ENCODE results near the gene HERC2. TPM values are rescaled to one million over a fixed set of nuclear protein-coding genes. Genes with fewer than 3 reads are reported as not detected.

HERC2 gene
- total RNA-seq, 2 donors from 2014 or later: 36.7 to 42.9 TPM

- Mint-ChIP-seq H3K27me3 (ENCODE audit: low read depth) (peaks cover 24% of the 10 kb centered on the region), H3K27ac (no peak overlapping the region), H3K4me1 (ENCODE audit: low read depth) (peaks cover 6% of the 10 kb centered on the region), H3K9me3 (no peaks in the 10 kb centered on the region), H3K36me3 (ENCODE audit: insufficient read depth in 2 of 2) (peaks cover 0 to 2% of the 10 kb centered on the region in 2 donors), H3K4me3 (peak overlapping the region; percentile 33 to 67)
- DNase-seq (no peak), ATAC-seq (replicated peaks in 1 of 2) (no peak)
Measured at GRCh38 chr15:28105793-28106192, 216.2 kb downstream of the HERC2 start.

- no peak for ATAC-seq (replicated peaks in 1 of 2)
- peak overlapping the region; percentile 33 to 67 for H3K4me3 Mint-ChIP-seq
- peaks cover 0 to 2% of the 10 kb centered on the region in 2 donors for H3K36me3 Mint-ChIP-seq (ENCODE audit: insufficient read depth in 2 of 2)
- no peak for DNase-seq
- H3K4me1 Mint-ChIP-seq (ENCODE audit: low read depth): peaks cover 6% of the 10 kb centered on the region
- H3K27ac Mint-ChIP-seq: no peak overlapping the region
- H3K27me3 Mint-ChIP-seq (ENCODE audit: low read depth): peaks cover 27% of the 10 kb centered on the region
- H3K9me3 Mint-ChIP-seq: no peaks in the 10 kb centered on the region
Measured at GRCh38 chr15:28105224-28105791, 216.7 kb downstream of the HERC2 start.

- no peak for DNase-seq
- peaks cover 37% of the 10 kb centered on the region for H3K27me3 Mint-ChIP-seq (ENCODE audit: low read depth)
- peaks cover 6% of the 10 kb centered on the region for H3K4me1 Mint-ChIP-seq (ENCODE audit: low read depth)
- H3K4me3 Mint-ChIP-seq: no peak overlapping the region
- no peak overlapping the region for H3K27ac Mint-ChIP-seq
- H3K36me3 Mint-ChIP-seq (ENCODE audit: insufficient read depth in 2 of 2): peaks cover 0 to 4% of the 10 kb centered on the region in 2 donors
- no peaks in the 10 kb centered on the region for H3K9me3 Mint-ChIP-seq
- no peak for ATAC-seq (replicated peaks in 1 of 2)
Measured at GRCh38 chr15:28104326-28104725, 217.7 kb downstream of the HERC2 start.

- Mint-ChIP-seq H3K4me3 (no peak overlapping the region), H3K27ac (no peak overlapping the region), H3K4me1 (ENCODE audit: low read depth) (peaks cover 6% of the 10 kb centered on the region), H3K27me3 (ENCODE audit: low read depth) (peaks cover 37% of the 10 kb centered on the region), H3K36me3 (ENCODE audit: insufficient read depth in 2 of 2) (peaks cover 0 to 4% of the 10 kb centered on the region in 2 donors), H3K9me3 (no peaks in the 10 kb centered on the region)
- no peak for DNase-seq
- no peak for ATAC-seq (replicated peaks in 1 of 2)
Measured at GRCh38 chr15:28103831-28104230, 218.1 kb downstream of the HERC2 start.

GRCh38 chr15:28101983-28102441 lies 220.0 kb downstream of the HERC2 start:
- no peaks in the 10 kb centered on the region for H3K9me3 Mint-ChIP-seq
- no peak overlapping the region for H3K4me3 Mint-ChIP-seq
- peaks cover 18% of the 10 kb centered on the region for H3K4me1 Mint-ChIP-seq (ENCODE audit: low read depth)
- ATAC-seq (replicated peaks in 1 of 2) (no peak), DNase-seq (no peak)
- H3K36me3 Mint-ChIP-seq (ENCODE audit: insufficient read depth in 2 of 2): peaks cover 0 to 2% of the 10 kb centered on the region in 2 donors
- H3K27me3 Mint-ChIP-seq (ENCODE audit: low read depth): peaks cover 51% of the 10 kb centered on the region
- H3K27ac Mint-ChIP-seq: no peak overlapping the region

- no peaks in the 10 kb centered on the region for H3K9me3 Mint-ChIP-seq
- ATAC-seq (replicated peaks in 1 of 2) (no peak), DNase-seq (no peak)
- H3K36me3 Mint-ChIP-seq (ENCODE audit: insufficient read depth in 2 of 2): peaks cover 0 to 2% of the 10 kb centered on the region in 2 donors
- H3K4me3 Mint-ChIP-seq: no peak overlapping the region
- H3K4me1 Mint-ChIP-seq (ENCODE audit: low read depth): peaks cover 18% of the 10 kb centered on the region
- H3K27me3 Mint-ChIP-seq (ENCODE audit: low read depth): peaks cover 51% of the 10 kb centered on the region
- no peak overlapping the region for H3K27ac Mint-ChIP-seq
Measured at GRCh38 chr15:28101201-28101600, 220.8 kb downstream of the HERC2 start.

- H3K9me3 Mint-ChIP-seq: no peaks in the 10 kb centered on the region
- peaks cover 13% of the 10 kb centered on the region for H3K4me1 Mint-ChIP-seq (ENCODE audit: low read depth)
- no peak for ATAC-seq (replicated peaks in 1 of 2)
- no peak overlapping the region for H3K4me3 Mint-ChIP-seq
- peaks cover 46% of the 10 kb centered on the region for H3K27me3 Mint-ChIP-seq (ENCODE audit: low read depth)
- H3K27ac Mint-ChIP-seq: no peak overlapping the region
- peaks cover 0 to 2% of the 10 kb centered on the region in 2 donors for H3K36me3 Mint-ChIP-seq (ENCODE audit: insufficient read depth in 2 of 2)
- no peak for DNase-seq
Measured at GRCh38 chr15:28100516-28101195, 221.3 kb downstream of the HERC2 start.

GRCh38 chr15:28099555-28100140 lies 222.3 kb downstream of the HERC2 start:
- no peaks in the 10 kb centered on the region for H3K9me3 Mint-ChIP-seq
- ATAC-seq (replicated peaks in 1 of 2): no peak
- H3K27ac Mint-ChIP-seq: no peak overlapping the region
- no peak for DNase-seq
- peak overlapping the region; percentile 18 to 43 for H3K4me3 Mint-ChIP-seq
- H3K27me3 Mint-ChIP-seq (ENCODE audit: low read depth): peaks cover 38% of the 10 kb centered on the region
- H3K36me3 Mint-ChIP-seq (ENCODE audit: insufficient read depth in 2 of 2): peaks cover 0 to 2% of the 10 kb centered on the region in 2 donors
- H3K4me1 Mint-ChIP-seq (ENCODE audit: low read depth): peaks cover 12% of the 10 kb centered on the region

GRCh38 chr15:28098766-28099554 lies 223.0 kb downstream of the HERC2 start, which contains the start of gene OCA2:
Gene OCA2, minus strand, starts transcription at chr15:28099315. Its CDS starts 17,441 bp downstream, at chr15:28081874.
- H3K27me3 Mint-ChIP-seq (ENCODE audit: low read depth): peaks cover 37% of the 10 kb centered on the region

GRCh38 chr15:28098360-28098765 lies 223.6 kb downstream of the HERC2 start:
- Mint-ChIP-seq H3K9me3 (no peaks in the 10 kb centered on the region), H3K4me3 (peak overlapping the region; percentile 61 to 79), H3K27ac (no peak overlapping the region), H3K4me1 (ENCODE audit: low read depth) (peaks cover 12% of the 10 kb centered on the region), H3K36me3 (ENCODE audit: insufficient read depth in 2 of 2) (peaks cover 0 to 4% of the 10 kb centered on the region in 2 donors), H3K27me3 (ENCODE audit: low read depth) (peaks cover 41% of the 10 kb centered on the region)
- no peak for ATAC-seq (replicated peaks in 1 of 2)
- no peak for DNase-seq

More at GRCh38 chr15:28098766-28099554, 223.0 kb downstream of the HERC2 start, which contains the start of gene OCA2:
- no peak within 1 kb of the TSS for H3K27ac Mint-ChIP-seq
- H3K9me3 Mint-ChIP-seq: no peaks in the 10 kb centered on the region
- H3K4me3 Mint-ChIP-seq: peak within 1 kb of the TSS; percentile 61 to 79
- H3K36me3 Mint-ChIP-seq (ENCODE audit: insufficient read depth in 2 of 2): peaks cover 0 to 2% of the 10 kb centered on the region in 2 donors
- peaks cover 12% of the 10 kb centered on the region for H3K4me1 Mint-ChIP-seq (ENCODE audit: low read depth)
- ATAC-seq (replicated peaks in 1 of 2) (peak; percentile 9 to 27), DNase-seq (peak; percentile 69 to 73)

GRCh38 chr15:28097656-28098359 lies 224.2 kb downstream of the HERC2 start:
- no peak overlapping the region for H3K27ac Mint-ChIP-seq
- peaks cover 0 to 4% of the 10 kb centered on the region in 2 donors for H3K36me3 Mint-ChIP-seq (ENCODE audit: insufficient read depth in 2 of 2)
- ATAC-seq (replicated peaks in 1 of 2) (no peak), DNase-seq (no peak)
- peak overlapping the region; percentile 61 to 79 for H3K4me3 Mint-ChIP-seq
- peaks cover 12% of the 10 kb centered on the region for H3K4me1 Mint-ChIP-seq (ENCODE audit: low read depth)
- H3K9me3 Mint-ChIP-seq: no peaks in the 10 kb centered on the region
- H3K27me3 Mint-ChIP-seq (ENCODE audit: low read depth): peaks cover 42% of the 10 kb centered on the region

Measured in activated T-cell treated with anti-CD3 and anti-CD28 coated beads, Interleukin-2, amount 50 U/mL, for 72 hours (primary cell).